Measurements from ENCODE around the gene MPZL1.

MPZL1 gene

GRCh38 chr1:167764458-167765330 lies 42.9 kb downstream of the MPZL1 start:
- no peak overlapping the region for H3K4me3 Mint-ChIP-seq
- ATAC-seq (no peak), DNase-seq (ENCODE audit: low spot score in 2 of 2) (no peak)
- no peaks in the 10 kb centered on the region for H3K9me3 Mint-ChIP-seq
- no peaks in the 10 kb centered on the region for H3K36me3 Mint-ChIP-seq
- H3K4me1 Mint-ChIP-seq: peaks cover 20% of the 10 kb centered on the region
- H3K27ac Mint-ChIP-seq: no peak overlapping the region

DNA sequence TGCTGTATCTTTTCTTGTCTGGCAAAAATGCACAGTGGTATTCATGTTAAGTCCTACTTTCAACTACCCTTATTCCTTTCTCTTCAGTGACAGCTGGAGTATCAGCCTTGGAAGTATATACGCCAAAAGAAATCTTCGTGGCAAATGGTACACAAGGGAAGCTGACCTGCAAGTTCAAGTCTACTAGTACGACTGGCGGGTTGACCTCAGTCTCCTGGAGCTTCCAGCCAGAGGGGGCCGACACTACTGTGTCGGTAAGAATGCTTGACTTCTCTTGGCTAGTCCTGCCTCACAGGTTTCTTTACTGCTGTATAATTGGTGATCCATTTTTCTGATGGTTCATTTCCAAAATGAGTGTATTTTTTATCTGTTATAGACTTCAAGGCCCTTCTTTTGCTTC lies 43.7 kb downstream of the MPZL1 start:
- DNase-seq (ENCODE audit: low spot score in 2 of 2) (no peak), ATAC-seq (no peak)
- Mint-ChIP-seq H3K9me3 (no peaks in the 10 kb centered on the region), H3K27ac (no peak overlapping the region), H3K4me3 (no peak overlapping the region), H3K36me3 (no peaks in the 10 kb centered on the region), H3K4me1 (peaks cover 20% of the 10 kb centered on the region)

- ATAC-seq: no peak
- H3K27ac Mint-ChIP-seq: no peak overlapping the region
- H3K36me3 Mint-ChIP-seq: no peaks in the 10 kb centered on the region
- peaks cover 13% of the 10 kb centered on the region for H3K4me1 Mint-ChIP-seq
- H3K9me3 Mint-ChIP-seq: no peaks in the 10 kb centered on the region
- DNase-seq (ENCODE audit: low spot score in 2 of 2): no peak
- H3K4me3 Mint-ChIP-seq: no peak overlapping the region
Observed at GRCh38 chr1:167766538-167766937, 44.8 kb downstream of the MPZL1 start.

- H3K4me1 Mint-ChIP-seq: peaks cover 6% of the 10 kb centered on the region
- H3K27ac Mint-ChIP-seq: no peak overlapping the region
- DNase-seq (ENCODE audit: low spot score in 2 of 2) (no peak), ATAC-seq (no peak)
- H3K4me3 Mint-ChIP-seq: no peak overlapping the region
- no peaks in the 10 kb centered on the region for H3K9me3 Mint-ChIP-seq
- H3K36me3 Mint-ChIP-seq: no peaks in the 10 kb centered on the region
Observed at GRCh38 chr1:167767761-167768160, 46.0 kb downstream of the MPZL1 start.

GRCh38 chr1:167770127-167770526 lies 48.3 kb downstream of the MPZL1 start:
- no peak overlapping the region for H3K27ac Mint-ChIP-seq
- H3K36me3 Mint-ChIP-seq: no peaks in the 10 kb centered on the region
- no peak for ATAC-seq

DNA sequence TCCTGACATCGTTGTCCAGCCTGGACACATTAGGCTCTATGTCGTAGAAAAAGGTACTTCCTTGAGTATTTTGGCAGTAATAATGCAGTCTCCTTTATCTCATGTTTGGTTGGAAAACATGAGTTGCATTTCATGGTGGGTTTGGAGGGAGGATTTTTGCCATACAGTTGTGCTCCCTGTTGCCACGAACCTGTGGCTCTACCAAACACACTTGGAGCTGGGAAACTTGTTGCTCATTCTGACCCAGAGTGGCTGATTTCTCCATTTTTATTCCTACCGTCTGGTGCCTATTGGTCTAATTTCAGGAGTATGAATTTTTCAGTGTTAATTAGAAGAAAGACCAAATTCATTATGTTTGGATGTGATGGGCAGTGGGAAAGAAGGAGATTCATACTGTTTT lies 50.7 kb downstream of the MPZL1 start:
- ATAC-seq: no peak
- Mint-ChIP-seq H3K27ac (no peak overlapping the region), H3K4me3 (no peak overlapping the region), H3K4me1 (peaks cover 6% of the 10 kb centered on the region), H3K9me3 (no peaks in the 10 kb centered on the region), H3K36me3 (no peaks in the 10 kb centered on the region)
- DNase-seq (ENCODE audit: low spot score in 2 of 2): no peak

More at GRCh38 chr1:167770127-167770526, 48.3 kb downstream of the MPZL1 start:
- Mint-ChIP-seq H3K4me3 (no peak overlapping the region), H3K4me1 (peaks cover 6% of the 10 kb centered on the region), H3K9me3 (no peaks in the 10 kb centered on the region)
- DNase-seq (ENCODE audit: low spot score in 2 of 2): no peak

GRCh38 chr1:167773516-167773915 lies 51.7 kb downstream of the MPZL1 start:
- Mint-ChIP-seq H3K27ac (no peak overlapping the region), H3K9me3 (no peaks in the 10 kb centered on the region), H3K4me3 (no peak overlapping the region), H3K36me3 (peaks cover 7% of the 10 kb centered on the region), H3K4me1 (no peaks in the 10 kb centered on the region)
- DNase-seq (ENCODE audit: low spot score in 2 of 2) (no peak), ATAC-seq (no peak)

DNA sequence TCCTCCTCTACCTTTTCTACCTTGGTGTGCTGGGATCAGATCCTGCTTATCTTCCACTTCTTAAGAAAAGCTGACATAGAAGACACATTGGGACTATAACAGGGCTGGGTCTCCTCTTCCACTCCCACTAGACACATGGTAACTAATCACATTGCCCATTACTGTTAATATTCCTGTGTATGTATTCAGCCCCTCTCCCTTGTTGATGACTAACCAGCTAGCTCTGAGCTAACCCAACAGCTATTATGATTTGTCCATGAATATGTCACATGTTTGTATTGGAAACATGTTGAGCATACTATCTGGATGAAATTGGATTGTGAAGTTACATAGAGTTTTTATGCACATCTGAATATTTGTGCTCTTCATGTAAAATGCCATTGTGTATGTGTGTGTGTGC lies 52.9 kb downstream of the MPZL1 start:
- no peak for ATAC-seq
- DNase-seq (ENCODE audit: low spot score in 2 of 2): no peak
- H3K36me3 Mint-ChIP-seq: peaks cover 9% of the 10 kb centered on the region
- no peaks in the 10 kb centered on the region for H3K4me1 Mint-ChIP-seq
- H3K4me3 Mint-ChIP-seq: no peak overlapping the region
- H3K27ac Mint-ChIP-seq: no peak overlapping the region
- peaks cover under 1% of the 10 kb centered on the region for H3K9me3 Mint-ChIP-seq

DNA sequence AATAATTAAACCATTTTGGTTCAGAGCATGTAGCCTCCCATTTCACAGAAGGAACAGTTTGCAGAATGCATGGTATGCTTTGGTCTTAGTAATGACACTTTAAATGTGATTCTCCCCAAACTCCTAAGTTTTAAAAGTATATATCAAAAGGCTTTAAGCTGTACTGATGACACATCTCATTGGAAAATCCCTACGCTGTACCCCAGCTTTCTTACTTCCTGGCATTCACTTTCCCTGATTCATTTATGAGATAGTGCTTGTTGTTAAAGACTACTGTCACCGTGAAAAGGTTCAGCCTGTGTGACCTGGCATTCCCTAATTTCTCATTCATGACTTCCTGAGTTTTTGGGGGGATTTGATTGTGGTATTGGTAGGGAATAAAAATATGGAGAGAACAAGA lies 53.4 kb downstream of the MPZL1 start:
- no peaks in the 10 kb centered on the region for H3K4me1 Mint-ChIP-seq
- ATAC-seq (no peak), DNase-seq (ENCODE audit: low spot score in 2 of 2) (no peak)
- peaks cover 4% of the 10 kb centered on the region for H3K9me3 Mint-ChIP-seq
- no peak overlapping the region for H3K4me3 Mint-ChIP-seq
- H3K36me3 Mint-ChIP-seq: peaks cover 9% of the 10 kb centered on the region
- no peak overlapping the region for H3K27ac Mint-ChIP-seq

DNA sequence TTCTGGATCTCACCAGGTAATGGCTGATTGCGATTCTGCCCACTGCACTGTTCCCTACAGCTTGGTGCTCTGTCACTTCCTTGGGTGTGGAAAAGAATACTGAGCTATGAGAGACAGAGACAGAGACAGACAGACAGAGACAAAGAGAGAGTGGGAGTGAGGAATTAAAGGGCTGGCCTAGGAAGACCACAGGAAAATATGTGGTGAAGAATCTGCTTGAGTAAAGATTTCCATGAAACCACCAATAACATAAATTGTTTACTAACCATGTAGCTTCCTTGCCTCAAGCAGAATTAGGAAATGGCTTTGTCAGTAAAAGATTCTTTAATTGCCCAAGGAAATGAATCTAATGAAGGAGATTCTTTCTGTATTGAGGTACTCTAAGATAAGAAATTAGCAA lies 54.4 kb downstream of the MPZL1 start:
- DNase-seq (ENCODE audit: low spot score in 2 of 2) (no peak), ATAC-seq (no peak)
- Mint-ChIP-seq H3K27ac (no peak overlapping the region), H3K4me3 (no peak overlapping the region), H3K9me3 (peaks cover 4% of the 10 kb centered on the region), H3K36me3 (peaks cover 9% of the 10 kb centered on the region), H3K4me1 (no peaks in the 10 kb centered on the region)

DNA sequence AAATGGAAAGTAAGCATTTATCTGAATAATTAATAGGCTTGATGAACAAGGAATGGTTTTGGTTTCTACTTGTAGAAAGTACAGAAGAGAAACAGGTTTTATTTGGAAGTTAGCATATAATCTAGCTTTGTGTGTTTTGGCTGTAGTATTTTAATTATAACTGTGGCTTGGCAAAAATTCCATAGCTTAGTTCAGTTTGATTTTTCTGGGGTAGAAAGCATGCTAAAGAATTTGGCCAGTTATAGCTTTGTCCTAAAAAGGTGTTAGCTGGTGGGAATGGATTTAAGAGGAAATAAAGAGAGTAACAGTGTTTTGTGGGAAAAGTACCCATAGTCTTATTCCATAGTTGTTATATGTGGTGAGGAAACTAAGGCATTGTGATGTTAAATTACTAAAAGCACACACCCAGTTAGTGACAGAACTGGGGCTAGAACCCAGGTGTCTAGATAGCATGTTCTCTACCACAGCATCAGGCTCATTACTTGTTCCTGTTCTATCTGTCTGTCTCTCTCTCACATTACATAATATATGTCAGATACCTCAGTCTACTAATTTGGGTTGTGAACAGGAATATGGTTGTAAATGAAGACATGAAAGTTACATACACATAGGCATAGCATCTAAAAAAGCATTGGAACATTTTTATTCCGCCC lies 55.0 kb downstream of the MPZL1 start:
- Mint-ChIP-seq H3K9me3 (peaks cover 4% of the 10 kb centered on the region), H3K4me1 (no peaks in the 10 kb centered on the region), H3K27ac (no peak overlapping the region), H3K36me3 (peaks cover 9% of the 10 kb centered on the region), H3K4me3 (no peak overlapping the region)
- ATAC-seq: no peak
- DNase-seq (ENCODE audit: low spot score in 2 of 2): no peak

DNA sequence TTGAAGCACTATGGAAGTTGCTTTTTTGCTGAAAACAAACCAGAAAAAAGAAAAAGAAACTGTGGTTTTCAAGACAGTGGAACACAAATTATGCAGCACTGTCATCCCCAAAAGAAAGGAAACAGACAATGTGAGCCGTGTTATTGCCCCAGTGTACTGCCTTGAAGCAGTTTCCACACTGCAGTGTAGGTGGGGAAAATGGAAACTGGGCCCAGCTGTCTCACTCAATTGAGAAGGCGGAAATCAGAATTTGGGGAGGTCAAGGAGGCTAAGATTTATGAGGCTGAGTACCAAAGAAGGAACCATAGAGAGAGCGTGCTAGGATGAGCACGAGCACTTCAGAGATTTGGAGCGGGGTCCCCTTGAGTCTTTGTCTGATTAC lies 55.5 kb downstream of the MPZL1 start:
- ATAC-seq (no peak), DNase-seq (ENCODE audit: low spot score in 2 of 2) (no peak)
- H3K9me3 Mint-ChIP-seq: peaks cover 4% of the 10 kb centered on the region
- no peak overlapping the region for H3K27ac Mint-ChIP-seq
- no peak overlapping the region for H3K4me3 Mint-ChIP-seq
- peaks cover 9% of the 10 kb centered on the region for H3K36me3 Mint-ChIP-seq
- no peaks in the 10 kb centered on the region for H3K4me1 Mint-ChIP-seq

- Mint-ChIP-seq H3K9me3 (peaks cover 4% of the 10 kb centered on the region), H3K4me1 (no peaks in the 10 kb centered on the region), H3K4me3 (no peak overlapping the region), H3K27ac (no peak overlapping the region), H3K36me3 (peaks cover 9% of the 10 kb centered on the region)
- no peak for DNase-seq (ENCODE audit: low spot score in 2 of 2)
- no peak for ATAC-seq
Observed at GRCh38 chr1:167781558-167781957, 59.8 kb downstream of the MPZL1 start.

DNA sequence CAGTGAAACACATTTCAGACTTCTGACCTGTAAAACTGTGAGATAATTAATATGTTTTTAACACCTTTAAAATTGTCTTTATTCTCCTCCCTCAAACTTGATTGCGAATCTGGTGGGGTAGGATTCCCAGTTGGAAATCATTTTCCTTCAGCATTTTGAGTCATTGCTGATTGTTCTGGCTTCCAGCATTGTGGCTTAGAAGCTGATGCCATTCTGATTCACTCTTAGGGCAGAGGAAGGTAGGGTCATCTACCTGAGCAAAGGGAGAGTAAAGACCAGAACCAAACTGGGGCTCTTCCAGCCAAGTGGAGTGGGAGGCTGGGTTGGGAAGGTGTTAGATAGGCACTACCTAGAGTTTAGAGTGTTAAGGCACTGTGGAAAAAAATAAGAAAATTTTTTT lies 61.2 kb downstream of the MPZL1 start:
- no peaks in the 10 kb centered on the region for H3K4me1 Mint-ChIP-seq
- DNase-seq (ENCODE audit: low spot score in 2 of 2) (no peak), ATAC-seq (no peak)
- no peak overlapping the region for H3K27ac Mint-ChIP-seq
- peaks cover 4% of the 10 kb centered on the region for H3K9me3 Mint-ChIP-seq
- H3K4me3 Mint-ChIP-seq: no peak overlapping the region
- peaks cover 8% of the 10 kb centered on the region for H3K36me3 Mint-ChIP-seq

GRCh38 chr1:167784876-167785550 lies 63.2 kb downstream of the MPZL1 start:
- H3K4me1 Mint-ChIP-seq: no peaks in the 10 kb centered on the region
- no peak overlapping the region for H3K4me3 Mint-ChIP-seq
- H3K36me3 Mint-ChIP-seq: peaks cover 8% of the 10 kb centered on the region
- peak overlapping the region; percentile 1 for H3K27ac Mint-ChIP-seq
- peaks cover under 1% of the 10 kb centered on the region for H3K9me3 Mint-ChIP-seq
- ATAC-seq: peak; percentile 83
- no peak for DNase-seq (ENCODE audit: low spot score in 2 of 2)

DNA sequence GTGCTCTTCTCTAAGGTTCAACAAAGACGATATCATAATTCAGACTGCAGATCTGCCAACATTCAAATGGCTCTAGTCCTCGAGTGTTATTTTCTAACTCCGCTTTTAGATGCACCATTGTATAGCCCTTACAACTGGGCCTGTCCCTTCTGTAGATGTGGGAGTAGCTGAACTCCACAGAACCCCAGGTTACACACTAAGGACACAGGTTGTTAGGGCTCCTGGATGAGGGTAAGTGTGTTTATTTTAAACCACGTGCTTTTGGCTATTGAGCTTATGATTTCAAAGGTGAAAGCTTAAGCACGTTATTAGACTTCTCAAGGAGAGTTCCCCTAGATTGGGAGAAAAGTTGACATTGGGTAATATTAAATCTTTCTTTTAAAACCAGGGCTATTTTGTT lies 64.7 kb downstream of the MPZL1 start:
- ATAC-seq (no peak), DNase-seq (ENCODE audit: low spot score in 2 of 2) (no peak)
- Mint-ChIP-seq H3K36me3 (peaks cover 8% of the 10 kb centered on the region), H3K27ac (no peak overlapping the region), H3K9me3 (no peaks in the 10 kb centered on the region), H3K4me3 (no peak overlapping the region), H3K4me1 (no peaks in the 10 kb centered on the region)

All from stimulated activated effector memory CD8-positive, alpha-beta T cell treated with anti-CD3 and anti-CD28 coated beads, Interleukin-12 subunit alpha, Interleukin-12 subunit beta, amount 100 ng/mL, for 72 hours (primary cell).